HepG2 (cell line): ENCODE results near the gene TSN. TPM values are rescaled to one million over a fixed set of nuclear protein-coding genes. Genes with fewer than 3 reads are reported as not detected.

Experiments used
- BHLHE40 ChIP-seq: IDR thresholded peaks from 2 replicates; pipeline ENCODE4 v1.6.1; 2011; ENCODE audit warnings: low read length, improper control_type of control experiment
- CHD4 ChIP-seq: fragments of 200-600 bp; sonication (generic); IDR thresholded peaks from 2 replicates; pipeline ENCODE4 v1.7.0; 2017; ENCODE audit warnings: mild to moderate bottlenecking, low read length, borderline replicate concordance
- ESRRA ChIP-seq: sonication (generic); formaldehyde crosslinking; IDR thresholded peaks from 2 replicates; pipeline ENCODE4 v1.5.1; 2020; ENCODE audit warnings: mild to moderate bottlenecking, low read depth, missing genetic modification reagents
- HHEX ChIP-seq: IDR thresholded peaks from 2 replicates; pipeline ENCODE4 v1.6.1; 2016; ENCODE audit warnings: control low read depth
- KDM5A ChIP-seq: fragments of 200-600 bp; sonication (generic); IDR thresholded peaks from 2 replicates; pipeline ENCODE4 v1.7.0; 2018; ENCODE audit warnings: antibody characterized with exemption, mild to moderate bottlenecking, low read length, borderline replicate concordance
- KLF6 ChIP-seq: IDR thresholded peaks from 2 replicates; pipeline ENCODE4 v1.8.0; 2016; ENCODE audit warnings: missing biosample characterization, missing genetic modification reagents
- MTA1 ChIP-seq: sonication (generic); formaldehyde crosslinking; IDR thresholded peaks from 2 replicates; pipeline ENCODE4 v1.4.0; 2020; ENCODE audit warnings: missing genetic modification reagents, mild to moderate bottlenecking, borderline replicate concordance
- NR3C1 ChIP-seq: sonication (generic); formaldehyde crosslinking; IDR thresholded peaks from 2 replicates; pipeline ENCODE4 v1.4.0; 2020; ENCODE audit warnings: missing genetic modification reagents
- RFX5 ChIP-seq: IDR thresholded peaks from 2 replicates; pipeline ENCODE4 v1.6.1; 2011; ENCODE audit warnings: low read depth, low read length, improper control_type of control experiment
- SETDB1 ChIP-seq: sonication (generic); formaldehyde crosslinking; IDR thresholded peaks from 2 replicates; pipeline ENCODE4 v1.5.1; 2020; ENCODE audit warnings: missing genetic modification reagents, mild to moderate bottlenecking, borderline replicate concordance
- TMF1 ChIP-seq: sonication (generic); formaldehyde crosslinking; IDR thresholded peaks from 2 replicates; pipeline ENCODE4 v1.8.1; 2022; ENCODE audit warnings: low read depth, missing genetic modification reagents
- YEATS2 ChIP-seq: sonication (generic); formaldehyde crosslinking; IDR thresholded peaks from 2 replicates; pipeline ENCODE4 v1.4.0; 2020; ENCODE audit warnings: missing genetic modification reagents, borderline replicate concordance
- ZNF235 ChIP-seq: sonication (generic); formaldehyde crosslinking; IDR thresholded peaks from 2 replicates; pipeline ENCODE4 v1.8.1; 2023; ENCODE audit warnings: mild to moderate bottlenecking, missing genetic modification reagents, borderline replicate concordance
- ZNF737 ChIP-seq: sonication (generic); formaldehyde crosslinking; IDR thresholded peaks from 2 replicates; pipeline ENCODE4 v1.5.0; 2020; ENCODE audit warnings: missing genetic modification reagents, mild to moderate bottlenecking, borderline replicate concordance
- polyA plus RNA-seq, 8 experiments: library from polyadenylated mRNA; depleted of rRNA in 3 of 8; stranded (reverse) in 7 of 8; unstranded in 1 of 8; fragments of >200 nt; fragmentation: Illumina TruSeq in 4 of 8; extraction: Trizol in 4 of 8; gene quantifications; 2 replicates each; pipeline versions ENCODE4 v1.2.1 to v1.2.3, GENCODE V29; 2011 to 2016; ENCODE audit warnings: low read depth in 4 of 8, missing spikeins in 1 of 8, mixed read lengths in 1 of 8; ENCODE audit not compliant: insufficient read depth in 1 of 8
- total RNA-seq, 5 experiments: library from RNA; depleted of rRNA; stranded (reverse); fragments of >200 nt; fragmentation: Illumina TruSeq; extraction: Trizol; gene quantifications; 2 replicates each; pipeline ENCODE4 v1.2.3, GENCODE V29; 2016; ENCODE audit warnings: low read depth in 1 of 5
- TF ChIP-seq, protein P1 (sequence below): sonication (generic); formaldehyde crosslinking; IDR thresholded peaks from 2 replicates; pipeline ENCODE4 v1.4.0; 2020; ENCODE audit warnings: missing genetic modification reagents, mild to moderate bottlenecking, borderline replicate concordance
- TF ChIP-seq, protein P2 (sequence below): sonication (generic); formaldehyde crosslinking; IDR thresholded peaks from 2 replicates; pipeline ENCODE4 v1.5.0; 2020; ENCODE audit warnings: missing genetic modification reagents
- TF ChIP-seq, protein P3 (sequence below): sonication (generic); IDR thresholded peaks from 2 replicates; pipeline ENCODE4 v1.6.1; 2016; ENCODE audit warnings: low read depth, borderline replicate concordance
- TF ChIP-seq, protein P4 (sequence below): sonication (generic); formaldehyde crosslinking; IDR thresholded peaks from 2 replicates; pipeline ENCODE4 v1.4.0; 2020; ENCODE audit warnings: missing genetic modification reagents
- TF ChIP-seq, protein P5 (sequence below): sonication (generic); formaldehyde crosslinking; IDR thresholded peaks from 2 replicates; pipeline ENCODE4 v1.4.0; 2020; ENCODE audit warnings: missing genetic modification reagents, borderline replicate concordance

TSN gene
- total and polyA plus RNA-seq, 2 of the 13 experiments (the other 11 are each of a cell fraction or from before 2014, with no cell fraction given) = 56.4 to 115 TPM

DNA sequence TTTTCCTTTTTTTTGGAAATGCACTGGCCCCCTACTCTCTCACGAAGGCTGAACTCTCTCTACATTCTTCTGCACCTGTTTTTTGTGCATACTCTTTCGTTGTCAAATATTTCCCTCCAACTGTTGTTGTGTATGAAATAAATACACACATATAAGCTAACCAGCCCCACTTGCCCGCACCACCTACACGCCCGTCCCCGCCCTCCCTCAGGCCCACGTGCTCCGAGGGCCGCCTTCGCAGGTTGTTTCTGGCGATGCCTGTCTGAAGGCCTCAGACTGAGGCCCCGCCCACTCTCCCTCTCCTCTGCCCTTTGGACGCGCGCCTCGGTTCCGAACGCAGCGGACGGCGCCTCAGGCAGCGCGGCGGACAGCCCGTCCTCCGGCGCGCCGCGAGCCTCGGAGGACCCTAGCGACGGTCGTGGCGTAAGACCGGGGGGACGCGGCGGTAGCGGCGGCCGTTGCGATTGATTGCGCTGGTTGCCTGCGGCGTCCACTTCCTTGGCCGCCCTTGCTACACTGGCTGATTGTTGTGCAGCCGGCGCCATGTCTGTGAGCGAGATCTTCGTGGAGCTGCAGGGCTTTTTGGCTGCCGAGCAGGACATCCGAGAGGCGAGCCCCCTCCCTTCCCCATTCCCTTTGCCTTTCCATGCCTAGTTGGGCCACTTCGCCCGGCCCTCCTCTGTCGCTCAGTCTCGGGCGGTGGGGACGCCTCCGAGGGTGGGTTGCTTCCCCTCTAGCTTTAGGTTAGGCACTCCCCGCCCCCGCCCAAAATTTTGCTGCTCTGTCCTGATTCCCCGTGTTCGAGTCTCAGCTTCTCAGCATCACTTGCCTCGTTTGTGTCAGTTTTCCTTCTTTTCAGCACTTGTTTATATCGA lies at the start of gene TSN (continued):
- TF ChIP-seq RFX5 = peak; percentile 36; the same call in 1 of the 2 replicates
- TF ChIP-seq, protein P1, sequence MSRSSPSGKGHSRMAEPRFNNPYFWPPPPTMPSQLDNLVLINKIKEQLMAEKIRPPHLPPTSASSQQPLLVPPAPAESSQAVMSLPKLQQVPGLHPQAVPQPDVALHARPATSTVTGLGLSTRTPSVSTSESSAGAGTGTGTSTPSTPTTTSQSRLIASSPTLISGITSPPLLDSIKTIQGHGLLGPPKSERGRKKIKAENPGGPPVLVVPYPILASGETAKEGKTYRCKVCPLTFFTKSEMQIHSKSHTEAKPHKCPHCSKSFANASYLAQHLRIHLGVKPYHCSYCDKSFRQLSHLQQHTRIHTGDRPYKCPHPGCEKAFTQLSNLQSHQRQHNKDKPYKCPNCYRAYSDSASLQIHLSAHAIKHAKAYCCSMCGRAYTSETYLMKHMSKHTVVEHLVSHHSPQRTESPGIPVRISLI (CRISPR knock-in tag) = peak; percentile 36; the same call in 1 of the 2 replicates
- TF ChIP-seq, protein P2, sequence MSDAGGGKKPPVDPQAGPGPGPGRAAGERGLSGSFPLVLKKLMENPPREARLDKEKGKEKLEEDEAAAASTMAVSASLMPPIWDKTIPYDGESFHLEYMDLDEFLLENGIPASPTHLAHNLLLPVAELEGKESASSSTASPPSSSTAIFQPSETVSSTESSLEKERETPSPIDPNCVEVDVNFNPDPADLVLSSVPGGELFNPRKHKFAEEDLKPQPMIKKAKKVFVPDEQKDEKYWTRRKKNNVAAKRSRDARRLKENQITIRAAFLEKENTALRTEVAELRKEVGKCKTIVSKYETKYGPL (CRISPR knock-in tag) = no peak
- peak; percentile 100 for TF ChIP-seq YEATS2 (CRISPR knock-in tag)
- TF ChIP-seq ESRRA (CRISPR knock-in tag) = peak; percentile 42; the same call in 1 of the 2 replicates
- TF ChIP-seq CHD4 = no peak
- peak; percentile 63; the same call in 1 of the 2 replicates for TF ChIP-seq KLF6 (CRISPR knock-in tag)
- TF ChIP-seq MTA1 = peak; percentile 86
- 0 out of 2 replicates have a peak, but pooled peaks have one; percentile 16 for TF ChIP-seq TMF1 (CRISPR knock-in tag)
- no peak for TF ChIP-seq SETDB1 (CRISPR knock-in tag)
- 0 out of 2 replicates have a peak, but pooled peaks have one; percentile 60 for TF ChIP-seq ZNF737 (CRISPR knock-in tag)
- TF ChIP-seq HHEX (CRISPR knock-in tag) = no peak
- TF ChIP-seq, protein P3, sequence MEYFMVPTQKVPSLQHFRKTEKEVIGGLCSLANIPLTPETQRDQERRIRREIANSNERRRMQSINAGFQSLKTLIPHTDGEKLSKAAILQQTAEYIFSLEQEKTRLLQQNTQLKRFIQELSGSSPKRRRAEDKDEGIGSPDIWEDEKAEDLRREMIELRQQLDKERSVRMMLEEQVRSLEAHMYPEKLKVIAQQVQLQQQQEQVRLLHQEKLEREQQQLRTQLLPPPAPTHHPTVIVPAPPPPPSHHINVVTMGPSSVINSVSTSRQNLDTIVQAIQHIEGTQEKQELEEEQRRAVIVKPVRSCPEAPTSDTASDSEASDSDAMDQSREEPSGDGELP = peak; percentile 50; the same call in 1 of the 2 replicates
- TF ChIP-seq ZNF235 (CRISPR knock-in tag) = 0 out of 2 replicates have a peak, but pooled peaks have one; percentile 36
- TF ChIP-seq, protein P4, sequence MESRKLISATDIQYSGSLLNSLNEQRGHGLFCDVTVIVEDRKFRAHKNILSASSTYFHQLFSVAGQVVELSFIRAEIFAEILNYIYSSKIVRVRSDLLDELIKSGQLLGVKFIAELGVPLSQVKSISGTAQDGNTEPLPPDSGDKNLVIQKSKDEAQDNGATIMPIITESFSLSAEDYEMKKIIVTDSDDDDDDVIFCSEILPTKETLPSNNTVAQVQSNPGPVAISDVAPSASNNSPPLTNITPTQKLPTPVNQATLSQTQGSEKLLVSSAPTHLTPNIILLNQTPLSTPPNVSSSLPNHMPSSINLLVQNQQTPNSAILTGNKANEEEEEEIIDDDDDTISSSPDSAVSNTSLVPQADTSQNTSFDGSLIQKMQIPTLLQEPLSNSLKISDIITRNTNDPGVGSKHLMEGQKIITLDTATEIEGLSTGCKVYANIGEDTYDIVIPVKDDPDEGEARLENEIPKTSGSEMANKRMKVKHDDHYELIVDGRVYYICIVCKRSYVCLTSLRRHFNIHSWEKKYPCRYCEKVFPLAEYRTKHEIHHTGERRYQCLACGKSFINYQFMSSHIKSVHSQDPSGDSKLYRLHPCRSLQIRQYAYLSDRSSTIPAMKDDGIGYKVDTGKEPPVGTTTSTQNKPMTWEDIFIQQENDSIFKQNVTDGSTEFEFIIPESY = peak; percentile 80
- peak; percentile 65 for TF ChIP-seq BHLHE40
- TF ChIP-seq, protein P5, sequence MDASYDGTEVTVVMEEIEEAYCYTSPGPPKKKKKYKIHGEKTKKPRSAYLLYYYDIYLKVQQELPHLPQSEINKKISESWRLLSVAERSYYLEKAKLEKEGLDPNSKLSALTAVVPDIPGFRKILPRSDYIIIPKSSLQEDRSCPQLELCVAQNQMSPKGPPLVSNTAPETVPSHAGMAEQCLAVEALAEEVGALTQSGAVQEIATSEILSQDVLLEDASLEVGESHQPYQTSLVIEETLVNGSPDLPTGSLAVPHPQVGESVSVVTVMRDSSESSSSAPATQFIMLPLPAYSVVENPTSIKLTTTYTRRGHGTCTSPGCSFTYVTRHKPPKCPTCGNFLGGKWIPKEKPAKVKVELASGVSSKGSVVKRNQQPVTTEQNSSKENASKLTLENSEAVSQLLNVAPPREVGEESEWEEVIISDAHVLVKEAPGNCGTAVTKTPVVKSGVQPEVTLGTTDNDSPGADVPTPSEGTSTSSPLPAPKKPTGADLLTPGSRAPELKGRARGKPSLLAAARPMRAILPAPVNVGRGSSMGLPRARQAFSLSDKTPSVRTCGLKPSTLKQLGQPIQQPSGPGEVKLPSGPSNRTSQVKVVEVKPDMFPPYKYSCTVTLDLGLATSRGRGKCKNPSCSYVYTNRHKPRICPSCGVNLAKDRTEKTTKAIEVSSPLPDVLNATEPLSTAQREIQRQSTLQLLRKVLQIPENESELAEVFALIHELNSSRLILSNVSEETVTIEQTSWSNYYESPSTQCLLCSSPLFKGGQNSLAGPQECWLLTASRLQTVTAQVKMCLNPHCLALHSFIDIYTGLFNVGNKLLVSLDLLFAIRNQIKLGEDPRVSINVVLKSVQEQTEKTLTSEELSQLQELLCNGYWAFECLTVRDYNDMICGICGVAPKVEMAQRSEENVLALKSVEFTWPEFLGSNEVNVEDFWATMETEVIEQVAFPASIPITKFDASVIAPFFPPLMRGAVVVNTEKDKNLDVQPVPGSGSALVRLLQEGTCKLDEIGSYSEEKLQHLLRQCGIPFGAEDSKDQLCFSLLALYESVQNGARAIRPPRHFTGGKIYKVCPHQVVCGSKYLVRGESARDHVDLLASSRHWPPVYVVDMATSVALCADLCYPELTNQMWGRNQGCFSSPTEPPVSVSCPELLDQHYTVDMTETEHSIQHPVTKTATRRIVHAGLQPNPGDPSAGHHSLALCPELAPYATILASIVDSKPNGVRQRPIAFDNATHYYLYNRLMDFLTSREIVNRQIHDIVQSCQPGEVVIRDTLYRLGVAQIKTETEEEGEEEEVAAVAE (CRISPR knock-in tag) = peak; percentile 90
- TF ChIP-seq NR3C1 (CRISPR knock-in tag) = no peak
- TF ChIP-seq KDM5A = peak; percentile 100
